H1 (cell line): ENCODE results near the gene EOGT. TPM values are rescaled to one million over a fixed set of nuclear protein-coding genes. Genes with fewer than 3 reads are reported as not detected.

Source experiments
- CTCF ChIA-PET: fragments of 300-600 bp; sonication (Branson Sonifier 250); formaldehyde crosslinking; loops from one replicate; lab custom pipeline; 2021; ENCODE audit not compliant: partially characterized antibody; lab: Charles Lee
- POLR2A ChIA-PET: fragments of 300-600 bp; sonication (Branson Sonifier 250); formaldehyde crosslinking; loops from one replicate; lab custom pipeline; 2021; ENCODE audit warnings: inconsistent platforms; ENCODE audit not compliant: partially characterized antibody; lab: Charles Lee
- DNase-seq, 2 experiments: peaks; one replicate each; pipeline versions ENCODE4 v3.0.0 to v3.0.0-alpha.2; 2010 to 2022; ENCODE audit warnings: low spot score in 2 of 2, low read depth in 1 of 2, mixed read lengths in 1 of 2
- FAIRE-seq: peaks from 2 replicates; lab custom pipeline; 2011; peaks lifted over from hg19 to GRCh38; lab: Jason Lieb, UNC
- H2AFZ ChIP-seq: 2 replicates; pipeline ENCODE4 v1.8.1; 2012; ENCODE audit warnings: low read length, inconsistent platforms
- H2AK5ac ChIP-seq: 2 replicates; pipeline ENCODE4 v1.6.1; 2013; ENCODE audit warnings: low read depth, low read length
- H2BK120ac ChIP-seq: replicated peaks from 2 replicates; pipeline ENCODE3; 2013; ENCODE audit warnings: low read depth, low read length, inconsistent platforms
- H2BK12ac ChIP-seq: 2 replicates; pipeline ENCODE4 v1.6.1; 2013; ENCODE audit warnings: low read depth, low read length
- H2BK15ac ChIP-seq: 2 replicates; pipeline ENCODE4 v1.6.1; 2013; ENCODE audit warnings: low read length
- H2BK20ac ChIP-seq: 2 replicates; pipeline ENCODE4 v1.6.1; 2013; ENCODE audit warnings: low read length
- H2BK5ac ChIP-seq: 2 replicates; pipeline ENCODE4 v1.6.1; 2013; ENCODE audit warnings: low read depth, low read length
- H3K14ac ChIP-seq: 2 replicates; pipeline ENCODE4 v1.6.1; 2013; ENCODE audit warnings: inconsistent platforms; ENCODE audit not compliant: insufficient read length
- H3K18ac ChIP-seq: 2 replicates; pipeline ENCODE4 v1.6.1; 2013; ENCODE audit warnings: low read length; ENCODE audit errors: extremely low read depth
- H3K23ac ChIP-seq: 2 replicates; pipeline ENCODE4 v1.6.1; 2013; ENCODE audit warnings: inconsistent platforms; ENCODE audit not compliant: insufficient read length
- H3K23me2 ChIP-seq: 2 replicates; pipeline ENCODE4 v1.6.1; 2013; ENCODE audit warnings: low read depth, low read length
- H3K27ac ChIP-seq: 2 replicates; pipeline ENCODE4 v1.6.1; 2011; ENCODE audit warnings: low read depth, low read length, inconsistent platforms
- H3K27me3 ChIP-seq, 4 experiments: replicated peaks in 1 of 4; 1 replicate in 1 of 4; 2 replicates in 3 of 4; pipeline versions ENCODE4 v1.6.1 to v1.8.1; 2011 to 2013; ENCODE audit warnings: low read length in 3 of 4, mild to moderate bottlenecking in 3 of 4, inconsistent platforms in 2 of 4, mixed read lengths in 2 of 4, moderate library complexity in 1 of 4; ENCODE audit not compliant: control insufficient read depth in 3 of 4, insufficient read depth in 3 of 4; ENCODE audit errors: extremely low read depth in 1 of 4
- H3K36me3 ChIP-seq, 4 experiments: 2 replicates each; pipeline versions ENCODE4 v1.6.1 to v1.8.1; 2011 to 2013; ENCODE audit warnings: mild to moderate bottlenecking in 4 of 4, low read length in 3 of 4, moderate library complexity in 2 of 4, control low read depth in 1 of 4, inconsistent platforms in 1 of 4; ENCODE audit not compliant: insufficient read depth in 4 of 4, control insufficient read depth in 2 of 4
- H3K4ac ChIP-seq: replicated peaks from 2 replicates; pipeline ENCODE3; 2013; ENCODE audit warnings: low read length, low read depth, mixed read lengths, inconsistent platforms; ENCODE audit not compliant: insufficient read length
- H3K4me1 ChIP-seq, 4 experiments: replicated peaks in 1 of 4; 1 replicate in 1 of 4; 2 replicates in 3 of 4; pipeline versions ENCODE4 v1.6.1 to v1.8.1; 2011 to 2013; ENCODE audit warnings: low read length in 3 of 4, inconsistent platforms in 2 of 4, mixed read lengths in 1 of 4; ENCODE audit not compliant: insufficient read depth in 4 of 4, control insufficient read depth in 3 of 4
- H3K4me2 ChIP-seq, 2 experiments: 2 replicates each; pipeline versions ENCODE4 v1.6.1 to v1.8.1; 2011 to 2013; ENCODE audit warnings: low read depth in 2 of 2, low read length in 2 of 2, control low read depth in 1 of 2, inconsistent platforms in 1 of 2, mild to moderate bottlenecking in 1 of 2; ENCODE audit not compliant: insufficient read depth in 1 of 2
- H3K4me3 ChIP-seq, 4 experiments: fragments of 200-600, 300-600 bp in 1 of 4; sonication (generic), shearing (Covaris generic), sonication (Bioruptor Twin) in 1 of 4; 2 replicates each; pipeline versions ENCODE4 v1.5.1 to v1.8.1; 2011 to 2016; ENCODE audit warnings: low read length in 4 of 4, low read depth in 3 of 4, control low read depth in 2 of 4, inconsistent platforms in 2 of 4, mild to moderate bottlenecking in 2 of 4, mixed read lengths in 1 of 4, moderate library complexity in 1 of 4; ENCODE audit not compliant: insufficient read depth in 2 of 4; ENCODE audit errors: extremely low read depth in 1 of 4
- H3K56ac ChIP-seq: replicated peaks from 2 replicates; pipeline ENCODE3; 2013; ENCODE audit warnings: low read depth, mild to moderate bottlenecking, mixed read lengths, low read length, inconsistent platforms; ENCODE audit not compliant: insufficient read length
- H3K79me1 ChIP-seq: 2 replicates; pipeline ENCODE4 v1.6.1; 2013; ENCODE audit warnings: low read depth, low read length, control low read depth
- H3K79me2 ChIP-seq, 2 experiments: 2 replicates each; pipeline versions ENCODE4 v1.6.1 to v1.8.1; 2012 to 2013; ENCODE audit warnings: low read length in 2 of 2, mild to moderate bottlenecking in 2 of 2, inconsistent platforms in 1 of 2; ENCODE audit not compliant: insufficient read depth in 2 of 2, control insufficient read depth in 1 of 2
- H3K9ac ChIP-seq, 4 experiments: replicated peaks in 1 of 4; 1 replicate in 1 of 4; 2 replicates in 3 of 4; pipeline versions ENCODE4 v1.6.1 to v1.8.1; 2011 to 2013; ENCODE audit warnings: low read depth in 3 of 4, low read length in 3 of 4, control low read depth in 2 of 4, mild to moderate bottlenecking in 2 of 4, moderate library complexity in 2 of 4, inconsistent platforms in 1 of 4; ENCODE audit errors: extremely low read depth in 1 of 4
- H3K9me3 ChIP-seq, 2 experiments: 2 replicates each; pipeline versions ENCODE4 v1.6.1 to v1.8.1; 2012 to 2013; ENCODE audit warnings: mild to moderate bottlenecking in 2 of 2, moderate library complexity in 2 of 2, control low read depth in 1 of 2, inconsistent platforms in 1 of 2, low read depth in 1 of 2, low read length in 1 of 2, mixed read lengths in 1 of 2; ENCODE audit not compliant: insufficient read depth in 2 of 2
- H4K20me1 ChIP-seq, 2 experiments: replicated peaks in 1 of 2; 2 replicates each; pipeline versions ENCODE3 to v1.8.1; 2011 to 2013; ENCODE audit warnings: inconsistent platforms in 2 of 2, low read length in 2 of 2, mild to moderate bottlenecking in 1 of 2; ENCODE audit not compliant: insufficient read depth in 2 of 2, control insufficient read depth in 1 of 2
- H4K5ac ChIP-seq: 2 replicates; pipeline ENCODE4 v1.6.1; 2013; ENCODE audit warnings: low read length, low read depth, mixed read lengths, inconsistent platforms; ENCODE audit not compliant: insufficient read length
- H4K8ac ChIP-seq: 2 replicates; pipeline ENCODE4 v1.8.0; 2013; ENCODE audit warnings: mild to moderate bottlenecking, moderate library complexity, low read length, inconsistent platforms; ENCODE audit not compliant: insufficient read depth; ENCODE audit errors: extremely low read depth
- H4K91ac ChIP-seq: replicated peaks from 2 replicates; pipeline ENCODE3; 2013; ENCODE audit warnings: low read length, mixed read lengths, inconsistent platforms; ENCODE audit not compliant: insufficient read length
- ASH2L ChIP-seq: fragments of 200-600, 300-600 bp; sonication (generic); IDR thresholded peaks from one replicate; pipeline ENCODE4 v1.7.1; 2017; ENCODE audit warnings: low read length
- CTBP2 ChIP-seq: IDR thresholded peaks from 2 replicates; pipeline ENCODE4 v1.7.0; 2011; ENCODE audit warnings: borderline replicate concordance, mild to moderate bottlenecking, moderate library complexity, mixed read lengths, low read length; ENCODE audit not compliant: insufficient read depth, insufficient read length
- GABPA ChIP-seq: IDR thresholded peaks from 2 replicates; pipeline ENCODE4 v1.6.1; 2011; ENCODE audit warnings: mild to moderate bottlenecking, low read length, moderate library complexity, borderline replicate concordance; ENCODE audit not compliant: insufficient read depth
- HDAC6 ChIP-seq: IDR thresholded peaks from one replicate; pipeline ENCODE4 v1.7.1; 2012; ENCODE audit warnings: low read depth, mild to moderate bottlenecking, inconsistent platforms, low read length, moderate library complexity
- RFX5 ChIP-seq: IDR thresholded peaks from 2 replicates; pipeline ENCODE4 v1.6.1; 2011; ENCODE audit warnings: low read depth, low read length, improper control_type of control experiment, borderline replicate concordance
- TCF12 ChIP-seq: IDR thresholded peaks from 2 replicates; pipeline ENCODE4 v1.6.1; 2011; ENCODE audit warnings: low read depth, mild to moderate bottlenecking, low read length
- WGBS, 2 experiments: shearing (Covaris generic) in 1 of 2; methylation state at CpG; one replicate each; pipeline versions ENCODE4 v1.1.6 to v1.1.7; 2013 to 2015; ENCODE audit warnings: low lambda C conversion rate in 2 of 2, mixed read lengths in 2 of 2, inconsistent platforms in 1 of 2, low coverage in 1 of 2, missing lambda C conversion rate in 1 of 2; ENCODE audit not compliant: insufficient replicate concordance in 2 of 2, insufficient coverage in 1 of 2, insufficient read length in 1 of 2; ENCODE audit errors: extremely low coverage in 1 of 2, missing lambda C conversion rate in 1 of 2; 5-methylcytosine and 5-hydroxymethylcytosine counted together
- polyA plus RNA-seq, 7 experiments: library from polyadenylated mRNA; depleted of rRNA in 3 of 7; stranded (reverse) in 5 of 7; unstranded in 2 of 7; fragments of >200 nt in 5 of 7; fragments of 200-250 nt in 2 of 7; gene quantifications; 1 replicate in 5 of 7; 2 replicates in 1 of 7; 4 replicates in 1 of 7; pipeline versions ENCODE4 v1.2.1 to v1.2.3, GENCODE V29; 2011 to 2013; ENCODE audit warnings: missing spikeins in 2 of 7, mixed read lengths in 2 of 7
- total RNA-seq: library from RNA; stranded (reverse); fragmentation: NEBNext Ultra II Directional; extraction: Animal tissue kit (Norgen Biotek cat#: 25700); gene quantifications from 2 replicates; pipeline ENCODE4 v1.2.1, GENCODE V29; 2021

Gene EOGT
- total and polyA plus RNA-seq, 2 of the 8 experiments (the other 6 are each of a cell fraction or from before 2014, with no cell fraction given), result 6.7 to 20.7 TPM

DNA sequence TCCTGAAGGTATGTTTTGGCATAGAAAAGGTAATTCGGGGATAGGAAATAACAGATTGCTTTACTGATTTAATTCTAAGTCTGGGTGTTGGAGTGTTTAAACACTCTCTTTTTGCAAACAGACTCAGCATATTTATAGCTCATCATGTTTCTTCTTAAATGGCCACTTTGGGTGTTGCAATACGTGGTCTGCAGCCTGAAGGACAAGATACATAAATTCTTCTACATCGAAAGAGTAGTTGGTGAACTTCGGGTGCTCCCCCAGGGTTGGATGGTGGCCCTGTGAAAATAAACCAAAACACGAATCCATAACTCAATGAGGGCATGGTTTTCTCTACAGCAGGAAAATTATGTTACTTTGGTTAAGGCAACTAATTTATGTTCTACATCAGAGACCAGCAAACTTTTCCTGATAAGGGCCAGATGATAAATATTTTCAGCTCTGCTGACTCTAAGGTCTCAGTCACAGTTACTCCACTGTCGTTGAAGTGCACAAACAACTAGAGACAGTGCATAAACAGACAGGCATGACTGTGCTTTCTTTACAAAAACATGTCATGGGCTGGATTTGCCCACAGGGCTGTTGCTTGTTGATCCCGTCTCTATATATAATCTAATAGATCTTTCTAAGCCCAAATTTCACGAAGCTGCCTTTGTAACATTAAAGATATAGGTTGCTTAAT, 35.9 kb downstream of the EOGT start:
- H4K5ac ChIP-seq, result no peak overlapping the region
- no peak for TF ChIP-seq RFX5
- TF ChIP-seq GABPA, result no peak
- no peak for TF ChIP-seq HDAC6
- no peak for TF ChIP-seq ASH2L
- no peak for TF ChIP-seq CTBP2
- no peak for TF ChIP-seq TCF12
- H3K56ac ChIP-seq, result no peak overlapping the region
- peaks cover 0 to 20% (median 10%) of the 10 kb centered on the region in 4 experiments; a peak in 6 of 8 replicates for H3K36me3 ChIP-seq
- H2AFZ ChIP-seq, result no peak overlapping the region
- H3K27me3 ChIP-seq, result peaks cover 0 to 2% (median 0%) of the 10 kb centered on the region in 4 experiments; a peak in 1 of 7 replicates
- H3K9me3 ChIP-seq, result no peaks in the 10 kb centered on the region
- no peaks in the 10 kb centered on the region; the same call in 1 of the 2 replicates for H3K23me2 ChIP-seq
- no peak for FAIRE-seq
- H2BK5ac ChIP-seq, result no peak overlapping the region
- no peak overlapping the region for H3K23ac ChIP-seq
- no peak overlapping the region for H2AK5ac ChIP-seq
- no peaks in the 10 kb centered on the region for H3K79me1 ChIP-seq
- POLR2A ChIA-PET, result interaction anchor here (1.4 to 1.5 kb wide), 2 partner anchors 21 to 45 kb away, joined by 3 read pairs; partner anchors contain the start of gene TAFA4
- peaks cover 0 to 2% of the 10 kb centered on the region in 2 experiments for H4K20me1 ChIP-seq
- 91% methylated on average over 8 of the region's 8 CpGs; no CpG with 5 or more reads in 1 of the 2 experiments for WGBS, 2 experiments
- H2BK20ac ChIP-seq, result no peak overlapping the region
- H2BK120ac ChIP-seq, result no peak overlapping the region
- no peak for DNase-seq
- H3K4me3 ChIP-seq, result no peak overlapping the region
- no peak overlapping the region for H3K27ac ChIP-seq
- no peaks in the 10 kb centered on the region for H3K79me2 ChIP-seq
- CTCF ChIA-PET, result no interaction called here
- no peak overlapping the region for H3K4ac ChIP-seq
- no peak overlapping the region for H2BK15ac ChIP-seq
- H4K91ac ChIP-seq, result no peak overlapping the region
- no peak overlapping the region for H3K14ac ChIP-seq
- H2BK12ac ChIP-seq, result no peak overlapping the region
- no peak overlapping the region for H3K18ac ChIP-seq
- no peak overlapping the region for H3K9ac ChIP-seq
- no peak overlapping the region for H4K8ac ChIP-seq
- H3K4me1 ChIP-seq, result no peaks in the 10 kb centered on the region
- H3K4me2 ChIP-seq, result no peak overlapping the region
